KOPT-K1 (cell line): ENCODE data around the gene SEMA5B.

ENCODE experiments used
- H3K27ac ChIP-seq: fragments of 200-600 bp; sonication (generic); 2 replicates; pipeline ENCODE4 v1.5.1; 2016; ENCODE audit warnings: antibody characterized with exemption, mild to moderate bottlenecking, low read depth, low read length; ENCODE audit not compliant: poor library complexity, severe bottlenecking
- H3K36me3 ChIP-seq: fragments of 200-600 bp; sonication (generic); 2 replicates; pipeline ENCODE4 v1.5.1; 2017; ENCODE audit warnings: antibody characterized with exemption, mild to moderate bottlenecking, low read length, moderate library complexity; ENCODE audit not compliant: insufficient read depth
- H3K9me3 ChIP-seq: fragments of 200-600 bp; sonication (generic); 2 replicates; pipeline ENCODE4 v1.5.1; 2017; ENCODE audit warnings: antibody characterized with exemption, low read length, mild to moderate bottlenecking; ENCODE audit not compliant: insufficient read depth, poor library complexity, severe bottlenecking

Gene SEMA5B

GRCh38 chr3:122945230-122945629 lies 82.3 kb downstream of the SEMA5B start:
- H3K9me3 ChIP-seq = no peaks in the 10 kb centered on the region
- no peaks in the 10 kb centered on the region for H3K36me3 ChIP-seq
- H3K27ac ChIP-seq = no peak overlapping the region

GRCh38 chr3:122944671-122945161 lies 82.8 kb downstream of the SEMA5B start:
- H3K9me3 ChIP-seq = no peaks in the 10 kb centered on the region
- H3K27ac ChIP-seq = no peak overlapping the region
- H3K36me3 ChIP-seq = no peaks in the 10 kb centered on the region

GRCh38 chr3:122943828-122944190 lies 83.8 kb downstream of the SEMA5B start:
- no peaks in the 10 kb centered on the region for H3K9me3 ChIP-seq
- H3K27ac ChIP-seq = no peak overlapping the region
- H3K36me3 ChIP-seq = no peaks in the 10 kb centered on the region

- H3K9me3 ChIP-seq = no peaks in the 10 kb centered on the region
- H3K27ac ChIP-seq = no peak overlapping the region
- H3K36me3 ChIP-seq = no peaks in the 10 kb centered on the region
These were observed 84.4 kb downstream of the SEMA5B start for GRCh38 chr3:122942937-122943827.

GRCh38 chr3:122942239-122942638 lies 85.3 kb downstream of the SEMA5B start:
- H3K9me3 ChIP-seq = no peaks in the 10 kb centered on the region
- no peaks in the 10 kb centered on the region for H3K36me3 ChIP-seq
- no peak overlapping the region for H3K27ac ChIP-seq

- Histone ChIP-seq H3K36me3 (no peaks in the 10 kb centered on the region), H3K9me3 (no peaks in the 10 kb centered on the region), H3K27ac (no peak overlapping the region)
These were observed 86.0 kb downstream of the SEMA5B start for GRCh38 chr3:122941228-122942206.

GRCh38 chr3:122940628-122941086 lies 86.9 kb downstream of the SEMA5B start:
- Histone ChIP-seq H3K36me3 (no peaks in the 10 kb centered on the region), H3K27ac (no peak overlapping the region)

GRCh38 chr3:122938783-122939425 lies 88.7 kb downstream of the SEMA5B start:
- Histone ChIP-seq H3K9me3 (no peaks in the 10 kb centered on the region), H3K36me3 (no peaks in the 10 kb centered on the region), H3K27ac (no peak overlapping the region)

More at GRCh38 chr3:122940628-122941086, 86.9 kb downstream of the SEMA5B start:
- no peaks in the 10 kb centered on the region for H3K9me3 ChIP-seq

GRCh38 chr3:122937745-122938144 lies 89.8 kb downstream of the SEMA5B start:
- no peaks in the 10 kb centered on the region for H3K36me3 ChIP-seq
- no peaks in the 10 kb centered on the region for H3K9me3 ChIP-seq
- no peak overlapping the region for H3K27ac ChIP-seq

GRCh38 chr3:122936986-122937385 lies 90.6 kb downstream of the SEMA5B start:
- H3K27ac ChIP-seq = no peak overlapping the region
- H3K9me3 ChIP-seq = no peaks in the 10 kb centered on the region
- no peaks in the 10 kb centered on the region for H3K36me3 ChIP-seq

- Histone ChIP-seq H3K9me3 (no peaks in the 10 kb centered on the region), H3K27ac (no peak overlapping the region), H3K36me3 (no peaks in the 10 kb centered on the region)
These were observed 91.2 kb downstream of the SEMA5B start for GRCh38 chr3:122936335-122936734.

GRCh38 chr3:122934251-122934650 lies 93.3 kb downstream of the SEMA5B start:
- Histone ChIP-seq H3K27ac (no peak overlapping the region), H3K36me3 (no peaks in the 10 kb centered on the region), H3K9me3 (no peaks in the 10 kb centered on the region)

- no peak overlapping the region for H3K27ac ChIP-seq
- no peaks in the 10 kb centered on the region for H3K36me3 ChIP-seq
These were observed 95.2 kb downstream of the SEMA5B start for GRCh38 chr3:122932251-122932967.

GRCh38 chr3:122931636-122932035 lies 95.9 kb downstream of the SEMA5B start:
- Histone ChIP-seq H3K27ac (no peak overlapping the region), H3K36me3 (no peaks in the 10 kb centered on the region), H3K9me3 (no peaks in the 10 kb centered on the region)

More at GRCh38 chr3:122932251-122932967, 95.2 kb downstream of the SEMA5B start:
- H3K9me3 ChIP-seq = no peaks in the 10 kb centered on the region
